Measurements from ENCODE around the gene DCAF4. TPM values are rescaled to one million over a fixed set of nuclear protein-coding genes. Genes with fewer than 3 reads are reported as not detected.

The DCAF4 gene
- total and polyA plus RNA-seq, 8 donors: 11.8 to 27.7 (median 17.5) TPM

GRCh38 chr14:72902801-72903530 is 23.3 kb upstream of the DCAF4 start:
- TF ChIP-seq CTCF (IDR thresholded peaks at IDR 0.05): no peak
- no peaks in the 10 kb centered on the region for H3K9me3 ChIP-seq
- intact Hi-C loops (cut with DNase I): loop anchor here (2.0 to 10.0 kb wide), 2 partner anchors 386 to 388 kb away; no protein-coding TSS in a partner anchor
- DNase-seq: peak in 1 of 4 donors; percentile 53
- no peaks in the 10 kb centered on the region for H3K4me1 ChIP-seq
- H3K27me3 ChIP-seq: peaks cover 0 to 17% of the 10 kb centered on the region in 2 donors
- H3K36me3 ChIP-seq: no peaks in the 10 kb centered on the region
- ATAC-seq: no peak
- H3K4me3 ChIP-seq: no peak overlapping the region
- H3K27ac ChIP-seq: no peak overlapping the region

DNA sequence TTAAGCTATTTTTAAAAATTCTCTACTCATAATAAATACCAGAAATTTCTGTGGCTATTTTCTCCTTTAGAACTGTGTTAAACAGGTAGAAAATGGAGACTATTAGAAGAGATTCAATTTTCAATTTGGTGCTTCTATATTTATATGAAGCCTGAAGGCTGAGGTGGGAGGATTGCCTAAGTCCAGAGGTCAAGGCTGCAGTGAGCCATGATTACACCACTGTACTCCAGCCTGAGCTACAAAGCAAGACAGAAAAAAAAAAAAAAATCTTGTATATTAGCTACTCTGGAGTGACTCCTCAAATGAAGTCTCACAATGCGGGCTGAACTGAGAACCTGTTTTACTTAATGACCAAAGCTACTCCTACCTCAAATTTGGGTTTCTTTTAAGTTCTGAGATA is 22.5 kb upstream of the DCAF4 start:
- Histone ChIP-seq H3K4me3 (no peak overlapping the region), H3K27me3 (peaks cover 0 to 14% of the 10 kb centered on the region in 2 donors), H3K27ac (no peak overlapping the region), H3K36me3 (no peaks in the 10 kb centered on the region), H3K4me1 (no peaks in the 10 kb centered on the region), H3K9me3 (no peaks in the 10 kb centered on the region)
- intact Hi-C loops (cut with DNase I): loop anchor here (2.0 to 10.0 kb wide), 2 partner anchors 387 to 389 kb away; no protein-coding TSS in a partner anchor
- ATAC-seq: no peak
- no peak for TF ChIP-seq CTCF (IDR thresholded peaks at IDR 0.05)
- DNase-seq: no peak

- DNase-seq (no peak), ATAC-seq (no peak)
- H3K27ac ChIP-seq: no peak overlapping the region
- intact Hi-C loops (cut with DNase I): loop anchor here in 1 of 2 donors (10.0 kb wide), 1 partner anchor 389 kb away; no protein-coding TSS in a partner anchor
- no peaks in the 10 kb centered on the region for H3K4me1 ChIP-seq
- no peak for TF ChIP-seq CTCF (IDR thresholded peaks at IDR 0.05)
- no peaks in the 10 kb centered on the region for H3K36me3 ChIP-seq
- H3K9me3 ChIP-seq: no peaks in the 10 kb centered on the region
- no peak overlapping the region for H3K4me3 ChIP-seq
- peaks cover 0 to 14% of the 10 kb centered on the region in 2 donors for H3K27me3 ChIP-seq
These were observed 22.0 kb upstream of the DCAF4 start for GRCh38 chr14:72904218-72904617.

- H3K9me3 ChIP-seq: no peaks in the 10 kb centered on the region
- H3K27me3 ChIP-seq: peaks cover 0 to 14% of the 10 kb centered on the region in 2 donors
- ATAC-seq: peak; percentile 91
- no peak overlapping the region for H3K4me3 ChIP-seq
- DNase-seq: peak in 2 of 4 donors; percentile 77 to 85
- no peak overlapping the region for H3K27ac ChIP-seq
- intact Hi-C loops (cut with DNase I): loop anchor here in 1 of 2 donors (10.0 kb wide), 1 partner anchor 390 kb away; no protein-coding TSS in a partner anchor
- no peaks in the 10 kb centered on the region for H3K4me1 ChIP-seq
- peak; percentile 84 to 88 for TF ChIP-seq CTCF (IDR thresholded peaks at IDR 0.05)
- H3K36me3 ChIP-seq: no peaks in the 10 kb centered on the region
These were observed 21.3 kb upstream of the DCAF4 start for GRCh38 chr14:72904840-72905561.

GRCh38 chr14:72906316-72906715 is 19.9 kb upstream of the DCAF4 start:
- ATAC-seq (no peak), DNase-seq (no peak)
- TF ChIP-seq CTCF (IDR thresholded peaks at IDR 0.05): no peak
- peaks cover 0 to 14% of the 10 kb centered on the region in 2 donors for H3K27me3 ChIP-seq
- intact Hi-C loops (cut with DNase I): loop anchor here in 1 of 2 donors (10.0 kb wide), 1 partner anchor 392 kb away; no protein-coding TSS in a partner anchor
- H3K27ac ChIP-seq: no peak overlapping the region
- H3K4me1 ChIP-seq: no peaks in the 10 kb centered on the region
- no peak overlapping the region for H3K4me3 ChIP-seq
- no peaks in the 10 kb centered on the region for H3K9me3 ChIP-seq
- no peaks in the 10 kb centered on the region for H3K36me3 ChIP-seq

Measured in left lung (tissue), 10 donors.